ENCODE data around the gene SPTB. TPM values are rescaled to one million over a fixed set of nuclear protein-coding genes. Genes with fewer than 3 reads are reported as not detected.

Gene SPTB
- total RNA-seq, 1 donor from 2014 or later, result not detected

DNA sequence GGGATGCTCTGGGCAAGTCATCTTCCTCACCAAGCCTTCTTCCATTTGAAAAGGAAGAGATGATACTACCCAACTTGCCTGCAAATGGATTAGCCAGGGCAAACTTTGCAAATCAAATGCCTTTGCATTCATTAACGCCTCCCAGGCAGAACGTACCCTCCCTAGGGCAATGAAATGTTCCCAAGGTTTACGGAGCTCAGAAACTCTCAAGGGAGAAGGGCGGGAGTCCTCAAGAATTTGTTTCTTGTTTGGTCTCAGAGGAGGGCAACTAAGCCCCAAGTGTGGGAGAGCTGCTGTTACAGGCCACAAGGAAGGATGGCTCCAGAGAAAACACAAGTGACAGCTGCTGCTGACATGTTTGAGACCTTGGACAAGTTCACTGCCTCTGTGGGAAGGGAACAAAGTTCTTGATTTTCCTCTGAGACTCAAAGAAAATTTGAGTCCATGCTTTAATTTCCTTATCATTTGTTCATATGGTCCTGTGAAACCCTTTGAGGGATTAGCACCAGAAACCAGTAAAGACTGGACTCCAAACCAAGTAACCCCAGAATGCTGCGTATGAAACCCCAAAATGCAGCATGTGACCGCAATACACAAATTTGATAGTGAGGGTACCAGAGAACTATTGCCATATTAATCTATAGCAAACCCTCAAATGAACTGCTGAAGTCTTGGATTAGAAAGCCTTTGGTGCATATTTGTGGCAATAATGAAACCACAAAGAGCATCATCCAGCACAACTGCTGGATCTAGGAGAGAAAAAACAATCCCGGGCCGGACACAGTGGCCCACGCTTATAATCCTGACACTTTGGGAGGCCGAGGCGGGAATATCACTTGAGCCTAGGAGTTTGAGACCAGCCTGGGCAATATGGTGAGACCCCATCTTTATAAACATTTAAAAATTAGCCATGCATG is 22.9 kb downstream of the SPTB start:
- intact Hi-C loops (cut with micrococcal nuclease), result no loop called here

DNA sequence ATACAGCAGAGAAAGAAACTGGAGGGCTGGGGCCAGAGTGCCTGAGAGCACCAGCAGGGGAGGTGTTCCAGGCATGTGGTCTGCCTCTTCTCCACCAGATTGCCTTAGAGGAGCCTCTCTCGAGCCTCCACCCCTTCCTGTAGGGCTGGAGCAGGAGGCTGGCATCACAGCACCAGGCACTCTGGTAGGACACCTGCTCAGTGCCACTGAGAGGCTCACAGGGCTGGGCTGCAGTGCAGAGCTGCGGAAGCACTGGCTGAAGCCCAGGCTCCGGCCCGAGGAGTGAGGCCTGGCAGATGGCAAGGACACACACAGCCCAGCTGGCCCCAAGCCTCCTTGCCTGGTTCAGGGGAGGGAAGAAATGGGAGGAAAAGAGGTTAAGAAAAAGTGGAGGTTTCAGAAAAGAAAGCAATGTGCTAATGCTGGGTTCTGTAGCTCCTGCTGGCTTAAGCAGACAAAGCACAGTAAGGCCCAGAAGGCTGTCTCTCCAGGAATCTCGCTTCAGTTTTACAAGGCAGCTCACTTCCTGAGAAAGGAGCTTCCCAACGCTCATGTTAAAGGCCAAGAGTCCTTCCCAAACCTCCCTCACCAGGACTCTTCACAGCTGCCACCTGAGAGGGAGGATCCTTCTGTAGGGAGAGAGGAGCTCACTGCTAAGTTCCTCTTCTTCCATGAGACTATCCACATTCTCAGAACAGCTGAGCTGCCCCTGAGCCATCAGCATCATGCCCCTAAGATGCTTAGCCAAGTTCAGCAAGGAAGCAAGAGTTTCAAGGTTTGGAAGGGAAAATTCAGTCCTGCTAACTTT is 23.8 kb downstream of the SPTB start:
- intact Hi-C loops (cut with micrococcal nuclease), result no loop called here

DNA sequence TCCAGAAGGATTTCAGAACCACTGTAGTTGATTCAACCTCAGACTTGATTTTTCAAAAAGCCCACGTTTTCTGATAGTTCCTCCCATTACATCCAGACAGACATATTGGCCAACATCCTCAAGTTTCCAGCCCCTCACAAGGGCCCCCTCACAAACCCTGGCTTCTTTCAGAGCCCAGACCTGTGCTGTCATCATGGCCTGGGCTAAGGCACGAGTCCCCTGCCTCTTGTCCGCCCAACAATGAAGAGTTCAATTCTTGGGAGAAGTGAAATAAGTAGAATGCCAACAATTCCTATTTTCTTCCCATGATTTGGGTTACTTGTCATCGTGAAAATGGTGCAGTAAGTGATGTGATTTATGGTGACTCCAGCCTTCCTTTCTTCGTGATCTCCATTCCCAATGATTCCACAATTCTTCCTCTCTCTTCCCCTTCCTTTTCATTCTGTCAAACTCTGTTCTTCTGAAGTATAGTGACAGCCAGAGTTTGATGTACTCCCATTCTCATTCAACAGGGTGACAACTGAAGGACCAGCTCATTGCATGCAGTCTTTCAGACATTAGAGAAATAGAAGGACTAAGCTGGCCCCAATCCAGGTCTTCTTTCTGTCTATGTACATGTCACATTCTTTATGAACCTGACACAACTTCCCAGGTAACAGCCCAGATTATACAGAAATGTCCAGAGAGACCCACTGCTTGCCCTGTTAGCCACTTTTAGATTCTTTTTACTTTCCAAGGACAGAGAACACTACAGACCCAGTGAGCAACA is 29.2 kb downstream of the SPTB start:
- intact Hi-C loops (cut with micrococcal nuclease), result no loop called here

DNA sequence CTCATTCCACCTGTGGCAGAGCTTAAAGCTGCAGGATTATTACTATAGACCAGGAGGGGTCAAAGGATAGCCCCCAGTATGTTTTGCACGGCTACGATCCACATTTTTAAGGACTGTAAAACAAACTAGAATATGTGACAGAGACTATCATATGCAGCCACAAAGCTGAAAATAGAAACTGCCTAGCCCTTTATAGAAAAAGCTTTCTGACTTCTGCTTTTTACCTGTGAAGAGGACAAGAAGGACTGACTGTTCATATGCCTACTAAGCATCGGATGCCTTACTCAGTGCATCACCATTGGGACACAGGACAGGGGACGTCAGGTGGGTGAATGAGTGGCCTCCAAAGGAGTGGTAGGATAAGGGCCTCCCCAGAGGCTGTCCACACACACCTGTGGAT is 29.8 kb downstream of the SPTB start:
- intact Hi-C loops (cut with micrococcal nuclease), result no loop called here

DNA sequence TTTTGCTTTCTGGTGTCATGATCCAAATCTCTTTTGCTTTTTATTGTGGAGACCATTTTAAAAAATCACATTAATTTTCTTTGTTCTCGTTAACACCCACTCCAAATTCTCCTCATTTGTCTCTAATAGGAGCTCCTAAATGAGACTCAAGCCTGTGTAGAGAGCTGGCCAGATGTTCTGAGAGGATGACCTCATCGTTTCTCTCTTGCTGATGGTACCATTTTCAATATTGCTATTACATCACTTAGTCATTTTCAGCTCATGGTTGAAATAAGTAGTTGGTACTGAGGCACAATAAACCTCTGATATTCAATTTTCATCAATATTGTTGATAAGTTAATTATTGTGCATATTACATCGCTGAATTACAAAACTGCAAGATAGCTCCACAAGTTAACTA is 31.5 kb downstream of the SPTB start:
- intact Hi-C loops (cut with micrococcal nuclease), result no loop called here

DNA sequence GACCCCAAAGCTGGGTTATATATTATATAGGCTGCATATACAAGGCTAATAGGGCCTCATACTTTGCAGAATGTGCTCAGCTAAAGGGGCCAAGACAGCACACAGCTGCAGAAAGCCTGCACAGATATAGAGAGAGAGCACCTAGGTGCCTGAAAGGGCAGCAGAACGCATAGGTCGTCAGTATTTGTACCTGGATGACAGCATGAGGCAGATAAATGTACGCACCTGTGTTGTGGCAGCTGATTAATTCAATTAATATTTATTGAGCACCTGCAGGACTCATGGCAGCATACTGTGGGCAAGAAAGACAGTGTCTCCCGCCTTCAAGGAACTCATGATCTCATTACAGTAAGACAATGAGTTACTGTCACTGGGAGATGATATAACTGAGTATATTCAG is 33.4 kb downstream of the SPTB start:
- intact Hi-C loops (cut with micrococcal nuclease), result no loop called here

DNA sequence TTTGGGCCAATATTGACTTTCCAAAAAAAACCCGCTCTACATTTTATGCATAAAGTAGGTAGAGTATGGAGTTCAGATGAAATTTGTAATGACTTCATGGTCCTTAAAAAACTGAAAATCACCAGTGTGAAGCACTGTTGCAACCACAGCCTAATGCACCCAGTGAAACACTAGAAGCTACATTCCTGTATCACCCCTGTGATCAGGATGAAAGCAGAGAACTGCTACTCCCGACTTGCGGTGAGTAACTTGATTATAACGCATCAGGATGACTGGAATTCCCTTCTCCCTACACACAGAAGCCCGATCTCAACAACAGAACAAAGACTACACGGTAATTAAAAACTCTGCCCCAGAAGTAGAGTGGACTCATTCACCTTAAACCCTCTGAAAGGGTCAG is 33.8 kb downstream of the SPTB start:
- intact Hi-C loops (cut with micrococcal nuclease), result no loop called here

DNA sequence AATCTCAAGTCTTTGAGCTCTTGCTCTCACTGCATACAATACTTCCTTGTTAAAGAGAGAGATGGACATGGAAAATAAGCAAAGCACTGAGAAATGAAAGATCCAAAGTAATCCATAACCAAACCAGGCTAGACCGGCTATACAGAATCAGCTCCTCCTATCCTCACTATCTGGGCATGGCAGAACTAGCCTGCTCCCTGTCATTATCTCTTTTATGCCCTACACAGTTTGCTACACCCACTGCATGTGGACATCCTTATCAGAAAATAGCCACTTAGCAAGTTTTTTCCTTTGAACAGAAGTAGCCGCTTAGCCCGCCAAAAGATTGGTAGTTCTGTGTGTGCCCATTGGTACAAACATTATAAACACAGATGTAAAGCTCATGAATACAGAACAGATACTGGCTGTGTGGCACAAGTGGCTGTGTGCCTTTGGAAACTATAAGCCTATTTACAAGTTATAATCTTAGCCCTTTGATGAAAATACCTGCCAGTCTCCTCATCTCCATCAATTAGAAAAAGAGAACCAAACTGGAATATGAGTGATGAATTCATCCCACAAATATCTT is 34.7 kb downstream of the SPTB start:
- intact Hi-C loops (cut with micrococcal nuclease), result no loop called here

DNA sequence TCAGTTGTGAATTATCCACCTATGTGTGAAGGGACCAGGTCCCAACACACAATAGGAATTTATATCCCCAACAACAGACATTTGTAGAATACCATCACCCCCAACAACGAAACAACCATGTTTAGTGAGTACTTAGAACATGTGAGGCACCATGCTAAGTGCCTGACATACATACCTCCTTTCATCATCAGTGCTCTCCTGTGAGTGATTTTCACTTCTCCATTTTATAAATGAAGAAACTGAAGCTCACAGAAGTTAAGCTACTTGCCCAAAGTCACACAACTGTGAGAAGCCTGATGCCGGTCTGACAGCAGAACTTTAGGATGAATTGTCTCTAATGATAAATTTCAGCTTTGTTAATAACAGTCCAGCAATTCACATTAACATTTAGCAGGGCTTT is 35.4 kb downstream of the SPTB start:
- intact Hi-C loops (cut with micrococcal nuclease), result no loop called here

DNA sequence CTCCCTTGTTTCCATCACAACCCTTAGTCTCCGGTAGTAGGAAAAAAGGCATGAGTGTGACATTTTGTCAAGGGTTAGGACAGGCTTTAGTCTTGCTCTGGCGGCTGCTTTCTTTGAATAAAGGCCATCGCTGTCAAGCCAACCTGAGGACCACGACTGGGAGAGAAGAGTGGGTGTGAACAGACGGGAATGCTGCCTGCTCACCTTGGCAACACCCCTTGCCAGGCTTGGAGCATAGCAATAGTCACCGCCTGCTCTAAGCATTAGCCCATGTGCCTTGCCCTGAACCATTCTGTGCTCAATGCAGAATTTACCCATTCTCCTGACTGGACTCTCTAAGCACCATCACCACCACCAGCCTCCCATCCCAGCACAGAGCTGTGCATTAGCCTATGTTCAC is 36.2 kb downstream of the SPTB start:
- intact Hi-C loops (cut with micrococcal nuclease), result no loop called here

DNA sequence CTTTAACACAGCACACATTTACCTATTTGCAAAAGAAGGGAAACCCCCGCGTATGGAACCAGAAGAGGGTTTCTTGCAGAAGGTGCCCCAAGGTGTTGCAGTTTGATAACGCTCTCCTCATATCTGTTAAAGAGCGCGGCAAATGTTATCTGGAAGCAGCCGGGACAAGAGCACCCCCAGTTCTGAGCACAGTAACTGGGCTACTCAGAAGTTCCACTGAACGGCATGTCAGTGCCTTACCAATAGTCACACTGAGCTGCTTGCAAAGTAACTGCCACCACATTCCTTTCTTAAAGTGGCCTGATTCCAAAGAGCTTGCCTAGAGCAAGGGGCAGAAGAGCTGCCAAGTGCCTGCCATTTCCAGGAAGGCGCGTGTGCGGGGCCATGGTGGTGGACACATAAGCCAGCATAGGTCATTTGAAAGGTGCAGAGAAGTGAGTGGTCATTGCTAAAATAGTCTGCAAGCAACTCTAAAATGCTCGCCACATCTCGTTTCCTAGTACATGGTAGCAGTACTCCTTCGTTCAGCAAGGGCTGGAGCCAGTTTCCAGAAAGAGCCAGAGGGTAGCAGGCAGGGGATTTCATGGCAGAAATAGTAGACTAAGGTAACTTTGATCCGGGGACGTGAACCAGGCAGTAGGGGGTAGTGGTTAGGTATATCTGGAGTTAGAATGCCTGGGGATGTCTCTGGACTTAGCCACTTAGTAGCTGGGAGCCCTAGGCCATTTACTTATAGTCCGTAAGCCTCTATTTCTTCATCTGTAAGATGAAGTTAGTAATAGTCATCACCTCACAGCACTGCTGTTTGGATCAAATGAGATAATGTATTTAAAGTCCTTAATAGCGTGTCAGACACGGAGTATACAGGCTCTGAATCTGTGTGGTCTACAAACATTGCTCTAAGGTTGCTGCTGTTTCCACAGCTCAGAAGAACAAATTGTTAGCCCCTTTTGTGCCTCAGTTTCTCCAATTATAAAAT is 37.6 kb downstream of the SPTB start:
- intact Hi-C loops (cut with micrococcal nuclease), result no loop called here

DNA sequence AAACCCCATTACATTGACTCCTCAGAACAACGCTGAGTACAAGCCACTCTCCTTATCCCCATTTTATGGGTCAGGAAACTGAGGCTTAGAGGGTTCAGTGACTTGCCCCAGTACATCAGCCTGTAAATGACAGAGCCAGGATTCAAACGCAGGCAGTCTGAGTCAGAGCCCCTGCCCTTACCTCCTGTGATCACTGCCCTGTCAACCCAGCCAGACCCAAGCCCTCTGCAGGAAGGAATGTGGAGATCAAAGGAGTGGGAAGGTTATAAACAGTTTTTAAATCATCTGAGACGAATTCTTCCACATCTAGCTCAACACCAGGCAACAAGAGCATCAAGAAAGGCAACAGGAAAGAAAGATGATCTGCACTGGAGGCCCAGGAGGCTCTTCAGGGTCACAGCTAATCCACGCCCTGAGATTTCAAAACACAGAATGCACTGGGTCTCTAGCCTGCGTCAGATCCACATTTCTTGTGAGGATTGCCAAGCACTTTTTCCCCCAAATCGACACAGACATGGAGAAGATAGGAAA is 38.5 kb downstream of the SPTB start:
- intact Hi-C loops (cut with micrococcal nuclease), result no loop called here

DNA sequence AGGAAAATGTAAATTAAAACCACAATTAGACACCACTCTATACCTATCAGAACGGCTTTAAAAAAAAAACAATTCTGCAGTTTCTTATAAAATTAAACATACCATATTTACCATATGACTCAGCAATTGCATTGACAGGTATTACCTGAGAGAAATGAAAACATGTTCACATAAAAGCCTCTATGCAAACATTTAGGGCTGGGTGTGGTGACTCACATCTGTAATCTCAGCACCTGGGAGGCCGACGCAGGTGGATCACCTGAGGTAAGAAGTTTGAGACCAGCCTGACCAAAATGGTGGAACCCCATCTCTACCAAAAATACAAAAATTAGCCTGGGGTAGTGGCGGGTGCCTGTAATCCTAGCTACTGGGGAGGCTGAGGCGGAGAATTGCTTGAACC is 41.1 kb downstream of the SPTB start:
- intact Hi-C loops (cut with micrococcal nuclease), result no loop called here

DNA sequence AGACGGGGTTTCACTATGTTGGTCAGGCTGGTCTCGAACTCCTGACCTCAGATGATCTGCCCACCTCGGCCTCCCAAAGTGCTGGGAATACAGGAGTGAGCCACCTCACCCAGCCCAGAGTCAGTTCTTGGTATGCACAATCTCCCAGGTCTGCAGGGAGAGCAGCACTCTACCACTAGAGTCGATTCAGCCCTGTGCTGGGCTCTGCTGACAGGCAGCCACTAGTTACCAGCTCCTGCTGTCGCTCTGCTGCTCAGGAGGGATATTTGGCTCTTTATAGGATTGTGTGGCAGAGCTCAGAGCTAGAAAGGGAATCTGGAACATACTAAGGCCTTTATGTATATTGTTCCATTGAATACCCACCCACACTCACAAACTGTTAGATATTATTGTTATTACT is 44.3 kb downstream of the SPTB start:
- intact Hi-C loops (cut with micrococcal nuclease), result no loop called here

DNA sequence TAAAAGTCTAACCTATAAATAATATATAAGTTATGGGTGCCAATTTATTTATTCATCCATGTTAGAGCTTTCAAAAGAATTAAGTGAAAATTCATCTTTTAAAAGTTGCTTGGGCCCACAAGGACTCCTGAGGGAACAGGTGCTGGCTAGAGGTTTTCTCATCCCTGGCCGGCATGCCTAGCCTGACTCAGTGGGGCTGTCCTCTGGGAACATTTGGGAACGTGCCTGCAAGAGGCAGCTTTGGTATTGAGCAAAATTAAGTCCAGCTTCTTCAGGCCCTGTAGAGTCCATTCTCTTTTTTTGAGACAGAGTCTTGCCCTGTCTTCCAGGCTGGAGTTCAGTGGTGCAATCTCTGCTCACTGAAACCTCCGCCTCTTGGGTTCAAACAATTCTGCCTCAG is 44.7 kb downstream of the SPTB start:
- intact Hi-C loops (cut with micrococcal nuclease), result no loop called here

DNA sequence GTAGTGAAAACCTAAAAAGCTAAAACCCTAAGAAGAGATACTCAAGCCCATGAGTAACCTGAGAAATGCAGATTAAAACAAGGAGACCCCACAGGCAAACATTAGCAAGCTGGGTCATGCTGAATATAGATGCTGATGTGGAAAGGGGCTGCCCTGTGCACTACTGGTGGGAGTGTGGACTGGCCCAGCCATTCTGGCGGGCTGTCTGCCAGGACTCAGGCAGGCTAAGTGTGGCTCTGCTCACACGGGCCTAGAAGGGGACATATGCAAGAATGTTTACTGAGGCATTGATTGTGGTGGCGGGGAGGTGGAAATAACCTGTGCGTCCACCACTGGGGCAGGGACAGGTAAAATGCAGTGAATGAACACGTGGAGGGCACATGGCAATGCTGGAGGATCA is 48.3 kb downstream of the SPTB start:
- intact Hi-C loops (cut with micrococcal nuclease), result no loop called here

DNA sequence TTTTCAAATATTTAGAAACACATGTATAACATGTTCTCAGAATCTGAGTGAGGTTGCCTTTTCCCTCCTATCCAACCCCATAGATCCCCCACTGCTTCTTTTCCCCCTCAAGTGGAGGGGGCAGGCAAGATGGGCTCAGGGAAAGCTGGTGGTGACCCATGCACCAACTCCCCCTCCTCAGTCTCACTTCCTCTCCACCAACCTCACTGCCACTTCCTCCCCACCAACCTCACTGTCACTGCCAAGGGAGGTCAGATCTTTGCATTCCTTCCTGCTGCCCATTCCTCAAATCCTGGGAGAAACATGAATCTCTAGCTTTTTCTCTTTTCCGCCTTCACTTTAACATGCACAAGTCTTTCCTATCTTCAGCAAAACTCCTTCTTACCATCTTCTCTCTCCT is 48.7 kb downstream of the SPTB start:
- intact Hi-C loops (cut with micrococcal nuclease), result no loop called here

DNA sequence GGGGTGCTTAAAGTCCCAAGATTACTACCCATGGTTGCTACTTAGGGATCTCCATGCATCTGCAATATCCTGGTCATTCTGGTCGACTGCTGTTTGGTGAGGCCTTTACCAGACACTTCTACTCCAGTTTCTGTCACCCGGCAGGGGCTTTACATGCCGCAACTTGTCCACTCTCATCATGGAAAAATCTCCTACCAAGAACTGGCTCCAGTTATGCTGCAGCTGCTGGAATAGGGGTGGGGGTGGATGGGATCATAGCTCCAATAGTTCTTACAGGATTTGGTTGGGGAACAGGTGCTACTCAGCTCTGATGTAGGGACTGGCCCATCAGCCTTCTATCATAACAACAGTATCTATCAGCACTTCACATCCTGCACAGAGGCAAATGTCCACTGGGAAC is 51.6 kb downstream of the SPTB start:
- intact Hi-C loops (cut with micrococcal nuclease), result no loop called here

DNA sequence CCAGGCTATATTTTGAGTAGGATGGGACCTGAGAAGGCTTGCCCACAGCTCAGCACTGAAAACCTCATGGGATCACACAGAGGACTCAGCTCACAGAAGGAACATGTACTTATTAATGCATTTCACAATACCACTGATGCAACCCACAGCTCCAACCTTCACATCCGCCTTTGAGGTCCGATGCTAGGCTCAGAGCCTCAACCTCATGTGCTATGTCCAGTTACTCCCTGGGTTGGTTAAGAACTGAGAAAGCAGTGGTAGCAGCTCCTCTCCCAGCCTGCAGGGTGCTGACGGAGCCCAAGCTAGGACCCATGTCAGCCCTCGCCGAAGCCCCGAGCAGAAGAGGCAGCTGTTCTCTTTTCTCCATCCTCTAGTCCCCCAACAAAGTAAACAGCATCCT is 52.9 kb downstream of the SPTB start:
- intact Hi-C loops (cut with micrococcal nuclease), result no loop called here

DNA sequence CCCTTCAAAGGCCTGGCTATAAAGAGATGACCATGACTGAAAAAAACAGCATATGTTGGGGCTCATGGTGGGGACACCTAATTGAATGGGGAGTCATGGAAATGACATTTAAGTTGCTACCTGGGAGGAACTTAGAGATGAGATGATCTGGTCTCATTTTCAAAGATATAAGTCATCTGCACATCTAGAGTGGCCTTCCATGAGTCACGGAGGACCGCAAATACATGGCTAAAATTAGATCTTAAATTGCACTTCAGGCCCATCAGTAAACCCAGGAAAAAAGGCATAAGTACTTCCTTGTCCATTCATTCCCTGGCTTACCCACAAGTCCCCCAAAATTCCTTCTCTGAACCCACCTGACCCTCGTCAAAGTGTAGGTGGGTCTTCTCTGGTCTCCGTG is 53.4 kb downstream of the SPTB start:
- intact Hi-C loops (cut with micrococcal nuclease), result no loop called here

Data from T-helper 1 cell treated with Interleukin-12 subunit alpha and Interleukin-12 subunit beta and Interleukin-4 antibody, amounts not matched to agents 30 ng/mL and 1 ng/mL, for 36 hours (primary cell).